NK-92 treated with Interleukin-12 subunit alpha and Interleukin-12 subunit beta, amount 100 ng/mL, for 24 hours (cell line): ENCODE measurements around the gene CRACDL.

Source experiments
- DNase-seq: peaks from one replicate; lab custom pipeline; 2025; lab: John Stamatoyannopoulos, UW

CRACDL gene

GRCh38 chr2:98825020-98825350 is 111.0 kb downstream of the CRACDL start:
- no peak for DNase-seq

- DNase-seq: no peak
These were observed 111.6 kb downstream of the CRACDL start for GRCh38 chr2:98824256-98825019.

GRCh38 chr2:98823196-98824170 is 112.5 kb downstream of the CRACDL start:
- DNase-seq: no peak

GRCh38 chr2:98822301-98823164 is 113.5 kb downstream of the CRACDL start:
- DNase-seq: no peak

- no peak for DNase-seq
These were observed 114.3 kb downstream of the CRACDL start for GRCh38 chr2:98821629-98822135.

GRCh38 chr2:98819231-98819766 is 116.7 kb downstream of the CRACDL start:
- DNase-seq: no peak

- DNase-seq: no peak
These were observed 117.9 kb downstream of the CRACDL start for GRCh38 chr2:98818164-98818563.

- DNase-seq: no peak
These were observed 119.7 kb downstream of the CRACDL start for GRCh38 chr2:98816281-98816680.

GRCh38 chr2:98815795-98816194 is 120.2 kb downstream of the CRACDL start:
- DNase-seq: no peak

- no peak for DNase-seq
These were observed 124.3 kb downstream of the CRACDL start for GRCh38 chr2:98811766-98812165.

GRCh38 chr2:98810588-98810928 is 125.5 kb downstream of the CRACDL start:
- DNase-seq: no peak

GRCh38 chr2:98809878-98810587 is 126.0 kb downstream of the CRACDL start:
- DNase-seq: no peak

- no peak for DNase-seq
These were observed 126.9 kb downstream of the CRACDL start for GRCh38 chr2:98809116-98809515.

GRCh38 chr2:98808546-98808945 is 127.5 kb downstream of the CRACDL start:
- no peak for DNase-seq

GRCh38 chr2:98807929-98808328 is 128.1 kb downstream of the CRACDL start:
- DNase-seq: no peak

GRCh38 chr2:98807221-98807620 is 128.8 kb downstream of the CRACDL start:
- no peak for DNase-seq

- no peak for DNase-seq
These were observed 129.8 kb downstream of the CRACDL start for GRCh38 chr2:98806236-98806697.

GRCh38 chr2:98805412-98806171 is 130.4 kb downstream of the CRACDL start:
- no peak for DNase-seq

GRCh38 chr2:98804736-98805135 is 131.3 kb downstream of the CRACDL start:
- no peak for DNase-seq

GRCh38 chr2:98804265-98804650 is 131.8 kb downstream of the CRACDL start:
- no peak for DNase-seq
